Endothelial cell of umbilical vein (primary cell): ENCODE results near the gene FANCI. TPM values are rescaled to one million over a fixed set of nuclear protein-coding genes. Genes with fewer than 3 reads are reported as not detected.
A peak's percentile ranks its signal among the peaks of the same experiment; 100 is the strongest.

Experiments used
- BruUV-seq: library from RNA; stranded (reverse); fragments of 400-500 nt; replicated peaks from 2 replicates; lab custom pipeline; 2021; lab: Mats Ljungman, UMichigan
- CTCF ChIA-PET: fragments of 300-600, 350-600 bp; sonication (Branson Sonifier 250); formaldehyde crosslinking; loops from one replicate; lab custom pipeline; 2021; ENCODE audit warnings: antibody characterized with exemption, inconsistent platforms; lab: Charles Lee
- POLR2A ChIA-PET: fragments of 300-600, 350-600 bp; sonication (Branson Sonifier 250); formaldehyde crosslinking; loops from one replicate; lab custom pipeline; 2021; ENCODE audit warnings: antibody characterized with exemption, inconsistent platforms; lab: Charles Lee
- DNase-seq: peaks from one replicate; pipeline ENCODE4 v3.0.0-alpha.2; 2011; ENCODE audit warnings: low read depth, low spot score
- FAIRE-seq: peaks from 2 replicates; lab custom pipeline; 2011; peaks lifted over from hg19 to GRCh38; lab: Jason Lieb, UNC
- H2AFZ ChIP-seq: 2 replicates; pipeline ENCODE4 v1.6.0; 2012; ENCODE audit warnings: low read depth, low read length, control low read depth, inconsistent platforms
- H3K27ac ChIP-seq: 2 replicates; pipeline ENCODE4 v1.5.1; 2011; ENCODE audit warnings: low read depth, mild to moderate bottlenecking, control low read depth, low read length, moderate library complexity; ENCODE audit not compliant: insufficient read depth
- H3K27me3 ChIP-seq, 2 experiments: 2 replicates each; pipeline versions ENCODE4 v1.6.0 to v1.6.1; 2011; ENCODE audit warnings: low read length in 2 of 2, mixed read lengths in 1 of 2; ENCODE audit not compliant: control insufficient read depth in 2 of 2, insufficient read depth in 2 of 2
- H3K36me3 ChIP-seq, 2 experiments: 2 replicates in 1 of 2; 3 replicates in 1 of 2; pipeline ENCODE4 v1.5.1; 2011; ENCODE audit warnings: low read length in 2 of 2, mild to moderate bottlenecking in 1 of 2, moderate library complexity in 1 of 2; ENCODE audit not compliant: control insufficient read depth in 2 of 2, insufficient read depth in 2 of 2; ENCODE audit errors: extremely low read depth in 1 of 2
- H3K4me1 ChIP-seq: 3 replicates; pipeline ENCODE4 v1.5.1; 2011; ENCODE audit warnings: mild to moderate bottlenecking, low read length; ENCODE audit not compliant: control insufficient read depth, insufficient read depth; ENCODE audit errors: extremely low read depth
- H3K4me2 ChIP-seq: 2 replicates; pipeline ENCODE4 v1.6.1; 2011; ENCODE audit warnings: low read length, control low read depth, mixed read lengths; ENCODE audit not compliant: insufficient read depth
- H3K4me3 ChIP-seq, 3 experiments: fragments of 200-600 bp in 1 of 3; sonication (generic), shearing (Covaris generic) in 1 of 3; replicated peaks in 1 of 3; 2 replicates each; pipeline ENCODE4 v1.5.1; 2011 to 2016; ENCODE audit warnings: control low read depth in 3 of 3, low read length in 3 of 3, mild to moderate bottlenecking in 2 of 3, inconsistent platforms in 1 of 3, low read depth in 1 of 3, moderate library complexity in 1 of 3; ENCODE audit not compliant: insufficient read depth in 1 of 3
- H3K79me2 ChIP-seq: 2 replicates; pipeline ENCODE4 v1.6.0; 2012; ENCODE audit warnings: low read length, inconsistent platforms; ENCODE audit not compliant: control insufficient read depth, insufficient read depth
- H3K9ac ChIP-seq: replicated peaks from 2 replicates; pipeline ENCODE3; 2011; ENCODE audit warnings: low read length, control low read depth; ENCODE audit not compliant: insufficient read depth; ENCODE audit errors: extremely low read depth
- H3K9me1 ChIP-seq: replicated peaks from 3 replicates; pipeline ENCODE4 v1.6.0; 2011; ENCODE audit warnings: mild to moderate bottlenecking, low read length; ENCODE audit not compliant: control insufficient read depth, insufficient read depth; ENCODE audit errors: extremely low read depth
- H3K9me3 ChIP-seq: replicated peaks from 2 replicates; pipeline ENCODE4 v1.5.1; 2012; ENCODE audit warnings: low read length, inconsistent platforms; ENCODE audit not compliant: control insufficient read depth, insufficient read depth
- H4K20me1 ChIP-seq: replicated peaks from 2 replicates; pipeline ENCODE3; 2011; ENCODE audit warnings: mild to moderate bottlenecking, low read length; ENCODE audit not compliant: control insufficient read depth, insufficient read depth; ENCODE audit errors: extremely low read depth
- CTCF ChIP-seq, 2 donors: IDR thresholded peaks; 1 replicate in 1 of 2; 2 replicates in 1 of 2; pipeline ENCODE4 v1.5.1; 2011; ENCODE audit warnings: low read length in 2 of 2, mild to moderate bottlenecking in 2 of 2, moderate library complexity in 2 of 2, control low read depth in 1 of 2, inconsistent platforms in 1 of 2, low read depth in 1 of 2; ENCODE audit not compliant: insufficient read depth in 1 of 2; ENCODE audit errors: extremely low read depth in 1 of 2
- EZH2 ChIP-seq: IDR thresholded peaks from 2 replicates; pipeline ENCODE4 v1.6.1; 2012; ENCODE audit warnings: borderline replicate concordance, low read depth, mild to moderate bottlenecking, moderate library complexity, low read length, inconsistent platforms; ENCODE audit not compliant: severe bottlenecking
- FOS ChIP-seq: IDR thresholded peaks from 2 replicates; pipeline ENCODE4 v1.6.1; 2011; ENCODE audit warnings: mild to moderate bottlenecking, low read length, moderate library complexity, borderline replicate concordance; ENCODE audit not compliant: insufficient read depth
- GATA2 ChIP-seq: IDR thresholded peaks from 2 replicates; pipeline ENCODE4 v1.7.0; 2011; ENCODE audit warnings: low read depth, mild to moderate bottlenecking, moderate library complexity, mixed read lengths, low read length; ENCODE audit not compliant: insufficient read length, insufficient read depth
- JUN ChIP-seq: IDR thresholded peaks from 2 replicates; pipeline ENCODE4 v1.6.1; 2011; ENCODE audit warnings: borderline replicate concordance, low read depth; ENCODE audit not compliant: insufficient read length, insufficient read depth
- MAX ChIP-seq: IDR thresholded peaks from 2 replicates; pipeline ENCODE4 v1.6.1; 2011; ENCODE audit not compliant: insufficient read depth, insufficient read length
- MYC ChIP-seq: IDR thresholded peaks from one replicate; pipeline ENCODE4 v1.6.1; 2011; ENCODE audit warnings: mild to moderate bottlenecking, low read depth, low read length
- POLR2A ChIP-seq: IDR thresholded peaks from 2 replicates; pipeline ENCODE4 v1.6.1; 2012; ENCODE audit warnings: low read depth, mild to moderate bottlenecking, control low read depth, low read length
- POLR2AphosphoS5 ChIP-seq: IDR thresholded peaks from 2 replicates; pipeline ENCODE4 v1.6.1; 2012; ENCODE audit warnings: low read depth, mild to moderate bottlenecking, control low read depth, low read length, moderate library complexity; ENCODE audit not compliant: insufficient read depth
- dilution Hi-C: fragments of 300-500 bp; cut with MboI; formaldehyde crosslinking; loops from one replicate; pipeline ENCODE4 v1.15.0; 2019; ENCODE audit warnings: low sequenced_read_pairs; ENCODE audit not compliant: extremely low pct_ligation_motif_present
- intact Hi-C: fragments of 100-400 bp; cut with micrococcal nuclease; formaldehyde crosslinking; loops from one replicate; pipeline ENCODE4 v1.10.0; 2022
- polyA plus RNA-seq, 4 experiments: library from polyadenylated mRNA; depleted of rRNA in 3 of 4; stranded (reverse) in 3 of 4; unstranded in 1 of 4; fragments of >200 nt; gene quantifications; 2 replicates each; pipeline versions ENCODE4 v1.2.1 to v1.2.3, GENCODE V29; 2011 to 2012; ENCODE audit warnings: missing spikeins in 1 of 4
- total RNA-seq: library from RNA; stranded (reverse); gene quantifications from 2 replicates; pipeline ENCODE4 v1.2.3, GENCODE V29; 2021

Gene FANCI
- total and polyA plus RNA-seq, 2 donors (not counting 3 experiments of a cell fraction or from before 2014, with no cell fraction given): 10.8 to 74.7 TPM

GRCh38 chr15:89244574-89244903 lies 760 bp downstream of the FANCI start:
- DNase-seq (no peak), FAIRE-seq (peak; percentile 63)
- peak overlapping the region; percentile 65 for H3K27ac ChIP-seq
- peaks cover 26% of the 10 kb centered on the region for H3K79me2 ChIP-seq
- H3K27me3 ChIP-seq: peaks cover 5 to 7% of the 10 kb centered on the region in 2 experiments
- H3K9ac ChIP-seq: peak overlapping the region; percentile 85
- H3K36me3 ChIP-seq: peaks cover 0 to 2% of the 10 kb centered on the region in 2 experiments
- intact Hi-C loops (no loop called here), dilution Hi-C loops (no loop called here)
- TF ChIP-seq FOS (no peak), CTCF (IDR thresholded peaks at IDR 0.05; ENCODE audit: extremely low read depth in 1 of 2, insufficient read depth in 1 of 2, low read depth in 1 of 2, low read length in 2 of 2) (no peak), GATA2 (no peak), MAX (no peak)
- H3K4me1 ChIP-seq: peaks cover 15% of the 10 kb centered on the region
- peak overlapping the region; percentile 96 for H2AFZ ChIP-seq
- H3K4me3 ChIP-seq: peak overlapping the region; percentile 81 to 92 (median 89)
- ChIA-PET CTCF (interaction anchor here (0.6 to 4.4 kb wide), 8 partner anchors 11 to 340 kb away, joined by 3 to 54 read pairs (median 4); no protein-coding TSS in a partner anchor), POLR2A (interaction anchor here (0.6 kb wide), 1 partner anchor 206 kb away, joined by 7 read pairs; no protein-coding TSS in a partner anchor)
- H3K9me3 ChIP-seq: no peaks in the 10 kb centered on the region
- H4K20me1 ChIP-seq: no peaks in the 10 kb centered on the region
- BruUV-seq: no TSS peak
- no peaks in the 10 kb centered on the region for H3K9me1 ChIP-seq
- H3K4me2 ChIP-seq: peak overlapping the region; percentile 78

- DNase-seq: no peak
- Histone ChIP-seq H3K9me1 (no peaks in the 10 kb centered on the region), H3K4me1 (peaks cover 15% of the 10 kb centered on the region), H3K36me3 (peaks cover 0 to 8% of the 10 kb centered on the region in 2 experiments), H3K4me2 (no peak overlapping the region), H2AFZ (no peak overlapping the region), H3K4me3 (no peak overlapping the region), H3K9ac (no peak overlapping the region), H3K79me2 (peaks cover 26% of the 10 kb centered on the region), H3K27ac (no peak overlapping the region), H3K9me3 (no peaks in the 10 kb centered on the region), H4K20me1 (no peaks in the 10 kb centered on the region), H3K27me3 (peaks cover 2 to 5% of the 10 kb centered on the region in 2 experiments)
- TF ChIP-seq POLR2AphosphoS5: no peak
- no peak for TF ChIP-seq MYC
- no peak for TF ChIP-seq GATA2
- no peak for TF ChIP-seq MAX
- TF ChIP-seq JUN: no peak
- TF ChIP-seq POLR2A: no peak
- TF ChIP-seq EZH2: no peak
- no peak for TF ChIP-seq FOS
- no peak for TF ChIP-seq CTCF (IDR thresholded peaks at IDR 0.05; ENCODE audit: extremely low read depth in 1 of 2, insufficient read depth in 1 of 2, low read depth in 1 of 2, low read length in 2 of 2)
- FAIRE-seq: no peak
- intact Hi-C loops: no loop called here
- CTCF ChIA-PET: interaction anchor here (4.4 kb wide), 1 partner anchor 41 kb away, joined by 54 read pairs; no protein-coding TSS in a partner anchor
- dilution Hi-C loops: no loop called here
- POLR2A ChIA-PET: no interaction called here
- BruUV-seq: no TSS peak
These were observed 3.7 kb downstream of the FANCI start for GRCh38 chr15:89247446-89247845.
